Measurements from ENCODE around the gene SELENOO. TPM values are rescaled to one million over a fixed set of nuclear protein-coding genes. Genes with fewer than 3 reads are reported as not detected.

The SELENOO gene
- total RNA-seq, 1 donor from 2014 or later: 12.0 TPM

DNA sequence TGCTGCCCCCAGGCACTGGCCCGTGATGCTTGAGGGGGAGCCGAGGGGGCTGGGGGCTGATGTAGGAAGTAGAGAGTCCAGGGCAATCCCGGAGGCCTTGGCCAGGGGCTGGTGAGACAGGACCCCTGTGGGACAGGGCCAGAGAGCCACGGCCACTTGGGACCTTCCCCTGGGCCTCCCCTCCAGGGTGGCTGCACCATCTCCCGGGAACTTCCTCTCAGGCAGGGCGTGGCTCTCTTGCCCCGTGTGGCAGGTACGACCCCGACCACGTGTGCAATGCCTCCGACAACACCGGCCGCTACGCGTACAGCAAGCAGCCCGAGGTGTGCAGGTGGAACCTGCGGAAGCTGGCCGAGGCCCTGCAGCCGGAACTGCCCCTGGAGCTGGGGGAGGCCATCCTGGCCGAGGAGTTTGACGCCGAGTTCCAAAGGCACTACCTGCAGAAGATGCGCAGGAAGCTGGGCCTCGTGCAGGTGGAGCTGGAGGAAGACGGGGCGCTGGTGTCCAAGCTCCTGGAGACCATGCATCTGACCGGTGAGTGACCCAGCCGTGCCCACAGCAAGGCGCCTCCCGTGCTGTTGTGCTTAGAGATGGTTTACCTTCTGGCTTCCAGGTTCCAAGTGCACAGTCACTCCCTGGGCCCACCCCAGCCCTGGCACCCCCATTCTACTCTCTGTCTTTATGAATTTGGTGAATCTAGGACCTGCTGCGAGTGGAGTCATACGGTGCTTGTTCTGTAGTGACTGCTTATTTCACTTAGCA is 9.7 kb downstream of the SELENOO start:
- Histone ChIP-seq H3K27me3 (ENCODE audit: control insufficient read depth, insufficient read depth, low read length) (no peaks in the 10 kb centered on the region), H3K4me3 (ENCODE audit: low read depth, low read length) (no peak overlapping the region), H3K36me3 (ENCODE audit: control insufficient read depth, insufficient read depth, low read length) (peaks cover 11% of the 10 kb centered on the region)
- TF ChIP-seq CTCF (IDR thresholded peaks at IDR 0.05; ENCODE audit: insufficient read depth, low read length, poor library complexity, severe bottlenecking): no peak
- DNase-seq (ENCODE audit: low read depth): no peak

- DNase-seq (ENCODE audit: low read depth): no peak
- no peaks in the 10 kb centered on the region for H3K27me3 ChIP-seq (ENCODE audit: control insufficient read depth, insufficient read depth, low read length)
- no peak for TF ChIP-seq CTCF (IDR thresholded peaks at IDR 0.05; ENCODE audit: insufficient read depth, low read length, poor library complexity, severe bottlenecking)
- peaks cover 11% of the 10 kb centered on the region for H3K36me3 ChIP-seq (ENCODE audit: control insufficient read depth, insufficient read depth, low read length)
- H3K4me3 ChIP-seq (ENCODE audit: low read depth, low read length): no peak overlapping the region
These were observed 10.3 kb downstream of the SELENOO start for GRCh38 chr22:50211147-50211546.

- Histone ChIP-seq H3K36me3 (ENCODE audit: control insufficient read depth, insufficient read depth, low read length) (peaks cover 14% of the 10 kb centered on the region), H3K27me3 (ENCODE audit: control insufficient read depth, insufficient read depth, low read length) (no peaks in the 10 kb centered on the region), H3K4me3 (ENCODE audit: low read depth, low read length) (no peak overlapping the region)
- TF ChIP-seq CTCF (IDR thresholded peaks at IDR 0.05; ENCODE audit: insufficient read depth, low read length, poor library complexity, severe bottlenecking): no peak
- no peak for DNase-seq (ENCODE audit: low read depth)
These were observed 12.5 kb downstream of the SELENOO start for GRCh38 chr22:50213263-50213662.

DNA sequence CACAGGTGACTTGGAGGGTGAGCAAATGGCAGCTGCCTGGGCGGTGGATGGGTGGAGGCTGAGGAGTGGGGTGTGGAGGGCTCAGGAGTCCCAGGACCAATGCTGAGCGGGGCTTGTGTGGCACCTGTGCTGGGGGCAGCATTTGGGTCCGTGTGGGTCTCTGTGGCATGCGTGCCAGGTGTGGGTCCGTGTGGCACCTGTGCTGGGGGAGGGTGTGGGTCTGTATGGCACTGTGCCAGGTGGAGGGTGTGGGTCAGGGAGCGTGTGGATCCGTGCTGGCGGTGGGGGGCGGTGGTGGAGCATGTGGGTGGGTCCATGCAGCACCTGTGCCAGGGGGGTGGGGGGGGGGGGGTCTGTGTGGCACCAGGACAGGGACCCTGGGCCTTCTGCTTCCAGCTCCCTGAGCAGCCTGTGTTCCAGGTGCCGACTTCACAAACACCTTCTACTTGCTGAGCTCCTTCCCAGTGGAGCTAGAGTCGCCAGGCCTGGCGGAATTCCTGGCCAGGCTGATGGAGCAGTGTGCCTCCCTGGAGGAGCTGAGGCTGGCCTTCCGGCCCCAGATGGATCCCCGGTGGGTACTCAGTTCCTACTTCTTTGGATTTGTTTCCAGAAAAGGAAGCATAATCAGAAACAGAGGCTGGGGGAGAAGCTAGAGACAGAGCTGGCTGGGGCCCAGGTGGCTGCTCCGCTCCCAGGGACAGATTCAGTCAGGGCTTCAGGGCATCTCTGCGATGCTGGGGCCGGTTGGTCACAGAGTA is 14.7 kb downstream of the SELENOO start:
- DNase-seq (ENCODE audit: low read depth): no peak
- Histone ChIP-seq H3K4me3 (ENCODE audit: low read depth, low read length) (no peak overlapping the region), H3K36me3 (ENCODE audit: control insufficient read depth, insufficient read depth, low read length) (peaks cover 11% of the 10 kb centered on the region), H3K27me3 (ENCODE audit: control insufficient read depth, insufficient read depth, low read length) (no peaks in the 10 kb centered on the region)
- no peak for TF ChIP-seq CTCF (IDR thresholded peaks at IDR 0.05; ENCODE audit: insufficient read depth, low read length, poor library complexity, severe bottlenecking)

GRCh38 chr22:50216055-50216683 is 15.4 kb downstream of the SELENOO start:
- TF ChIP-seq CTCF (IDR thresholded peaks at IDR 0.05; ENCODE audit: insufficient read depth, low read length, poor library complexity, severe bottlenecking): no peak
- Histone ChIP-seq H3K4me3 (ENCODE audit: low read depth, low read length) (no peak overlapping the region), H3K36me3 (ENCODE audit: control insufficient read depth, insufficient read depth, low read length) (peaks cover 8% of the 10 kb centered on the region), H3K27me3 (ENCODE audit: control insufficient read depth, insufficient read depth, low read length) (no peaks in the 10 kb centered on the region)
- no peak for DNase-seq (ENCODE audit: low read depth)
